IPS-18c (cell line): ENCODE results near the gene KRTAP4-7.
"Not testable (repeated sequence)": the region's sequence is repeated elsewhere in the genome, so short reads cannot be mapped to it uniquely, and the experiment has no call there.

ENCODE experiments used
- H3K4me3 ChIP-seq: 2 replicates; pipeline ENCODE4 v1.7.0; 2013; ENCODE audit warnings: low read depth, mild to moderate bottlenecking, low read length, moderate library complexity; ENCODE audit not compliant: insufficient read depth
- H3K9me3 ChIP-seq: one replicate; pipeline ENCODE4 v1.6.1; 2013; ENCODE audit warnings: mild to moderate bottlenecking, low read length, moderate library complexity; ENCODE audit not compliant: control insufficient read depth, insufficient read depth

The KRTAP4-7 gene

DNA sequence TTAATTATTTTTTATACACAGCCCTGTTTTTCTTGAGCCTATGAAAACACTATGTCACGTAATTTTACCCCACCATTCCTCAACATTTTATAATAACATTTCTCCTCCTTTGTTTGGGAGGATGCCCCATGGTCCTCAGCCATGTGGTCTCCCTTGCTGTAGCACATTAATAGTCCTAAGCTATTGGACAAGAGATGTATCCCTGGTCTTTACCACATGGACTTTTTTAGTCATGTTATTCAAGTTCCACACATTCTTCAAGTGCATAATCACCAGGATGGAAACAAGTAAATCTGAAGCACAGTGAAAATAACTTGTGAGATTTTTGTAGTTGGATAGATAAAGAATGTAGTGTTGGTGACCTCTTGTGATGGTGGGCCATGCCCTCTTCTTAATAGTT, 22.0 kb upstream of the KRTAP4-7 start:
- Histone ChIP-seq H3K4me3 (no peak overlapping the region), H3K9me3 (no peaks in the 10 kb centered on the region)

DNA sequence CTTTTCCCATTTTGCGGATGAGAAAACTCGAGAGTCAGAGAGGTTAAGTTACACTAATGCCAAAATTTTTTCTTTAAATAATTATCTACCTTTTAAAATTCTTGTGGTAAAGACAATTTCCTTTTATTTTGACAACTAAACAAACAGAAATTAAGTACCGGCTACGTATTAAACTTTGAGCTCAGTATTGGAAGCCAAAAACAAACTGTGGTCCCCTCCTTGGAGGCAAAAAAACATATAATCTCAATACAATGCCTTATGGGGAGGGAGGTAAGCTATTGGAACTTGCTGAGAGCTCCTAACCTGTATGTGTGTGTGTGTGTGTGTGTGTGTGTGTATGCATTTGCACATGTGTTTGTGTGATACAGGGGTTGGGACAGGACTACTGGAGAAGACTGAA, 20.5 kb upstream of the KRTAP4-7 start:
- Histone ChIP-seq H3K4me3 (no peak overlapping the region), H3K9me3 (no peaks in the 10 kb centered on the region)

DNA sequence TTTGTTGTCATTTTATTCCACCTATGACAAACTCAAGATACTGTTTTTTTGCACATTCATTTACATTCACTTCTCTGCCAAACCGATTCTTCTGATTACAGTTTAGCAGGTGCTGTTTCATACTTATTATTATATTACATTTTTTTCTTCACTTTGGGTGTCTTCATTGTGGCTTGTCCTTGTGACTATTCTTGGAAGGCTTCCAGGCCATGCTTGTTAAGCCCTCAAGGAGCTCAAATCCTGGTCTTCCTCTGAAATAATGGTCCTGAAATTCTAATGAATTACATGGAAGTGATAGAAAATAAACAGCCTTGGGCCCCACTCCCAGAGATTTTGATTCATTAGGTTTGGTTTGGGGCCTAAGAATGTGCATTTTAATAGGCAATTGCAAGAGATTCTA, 19.6 kb upstream of the KRTAP4-7 start:
- Histone ChIP-seq H3K9me3 (no peaks in the 10 kb centered on the region), H3K4me3 (no peak overlapping the region)

DNA sequence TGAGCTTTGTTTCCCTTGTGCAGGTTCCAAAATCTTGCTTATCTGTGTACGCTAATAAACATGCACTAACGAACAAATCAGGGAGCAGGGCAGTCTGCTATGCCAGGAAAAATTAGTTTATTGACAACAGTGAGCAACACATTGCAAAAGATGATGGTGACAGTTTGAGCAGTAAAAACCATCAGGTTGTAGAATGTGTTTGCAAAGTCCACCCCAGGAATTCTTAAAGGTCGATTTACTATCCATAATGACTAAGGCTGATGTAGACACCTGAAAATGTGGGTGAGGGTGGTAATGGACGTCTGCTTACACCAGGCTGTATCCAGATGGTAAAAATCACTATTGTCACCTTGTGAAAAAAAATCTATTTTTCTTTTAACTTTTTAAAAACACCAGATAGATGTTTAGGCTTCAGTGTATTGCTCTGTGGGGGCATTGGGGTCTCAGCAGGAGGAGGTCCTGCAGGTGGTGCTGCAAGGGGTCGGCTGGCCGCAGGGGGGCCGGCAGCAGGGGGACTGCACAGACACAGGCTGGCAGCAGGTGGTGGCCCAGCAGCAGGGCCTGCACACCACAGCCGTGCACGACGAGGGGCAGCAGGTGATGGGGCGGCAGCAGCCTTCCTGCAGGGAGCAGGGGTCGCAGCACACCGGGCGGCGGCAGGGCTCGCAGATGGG, 18.8 kb upstream of the KRTAP4-7 start:
- H3K4me3 ChIP-seq, H3K9me3 ChIP-seq: not testable (repeated sequence)

DNA sequence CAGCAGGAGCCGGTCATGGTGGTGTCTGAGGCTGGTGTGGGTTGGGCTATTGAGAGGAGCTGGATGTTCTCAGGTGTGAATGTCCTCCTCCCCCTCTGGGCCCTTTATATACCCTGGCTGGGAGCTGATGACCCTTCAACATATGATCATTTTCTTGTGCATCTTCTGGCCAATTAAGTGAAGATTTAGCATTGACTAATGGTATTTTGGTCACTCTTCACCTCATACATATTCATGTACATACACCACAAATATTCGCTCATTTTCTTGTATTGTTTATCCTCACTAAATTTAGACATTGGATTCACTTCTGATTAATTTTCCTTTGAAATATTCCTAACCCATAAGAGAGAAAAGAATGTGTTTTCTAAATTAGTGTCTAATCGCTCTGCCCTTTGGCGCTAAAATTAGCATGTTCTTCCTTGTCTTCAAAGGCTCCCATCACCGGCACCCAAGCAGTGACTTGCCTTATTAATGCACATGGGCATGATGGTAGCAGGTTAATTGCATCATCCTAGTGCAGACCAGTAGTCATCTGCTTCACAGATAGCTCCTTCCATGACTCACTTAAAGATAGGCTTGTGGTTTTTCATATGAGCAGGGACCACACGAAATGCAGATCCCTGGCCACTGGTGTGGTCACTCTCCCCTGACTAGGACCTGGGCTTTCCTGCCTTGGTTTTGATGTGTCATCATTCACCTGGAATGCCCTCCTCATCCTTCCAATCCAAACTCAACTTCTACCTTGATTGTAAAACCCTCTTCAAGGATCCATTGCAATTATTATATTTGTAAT, 17.9 kb upstream of the KRTAP4-7 start, which contains the start of gene KRTAP2-4:
KRTAP2-4 (minus strand) TSS at position 51 of the 796 bp plus-strand sequence; CDS start at position 17, 34 bp downstream.
- Histone ChIP-seq H3K9me3 (no peaks in the 10 kb centered on the region), H3K4me3 (no peak within 1 kb of the TSS)

DNA sequence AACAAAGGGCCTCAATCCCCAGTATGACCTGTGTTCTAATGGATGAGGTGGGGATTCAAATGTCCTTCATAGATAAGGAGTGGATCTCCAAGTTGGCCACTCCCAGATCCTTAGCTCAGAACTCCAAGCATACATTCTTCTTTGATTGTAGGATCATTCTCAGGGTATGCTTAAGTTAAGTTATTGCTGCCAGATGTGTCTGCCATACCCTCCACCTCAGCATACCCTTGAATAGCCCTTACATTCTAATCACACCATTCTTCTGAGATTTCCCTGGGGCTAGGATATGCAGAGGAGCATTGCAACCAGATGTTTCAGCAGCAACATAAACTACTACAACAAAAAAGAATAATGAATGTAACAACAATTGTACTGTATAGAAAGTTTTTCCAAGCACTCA, 16.7 kb upstream of the KRTAP4-7 start:
- H3K4me3 ChIP-seq, result no peak overlapping the region
- H3K9me3 ChIP-seq, result no peaks in the 10 kb centered on the region

DNA sequence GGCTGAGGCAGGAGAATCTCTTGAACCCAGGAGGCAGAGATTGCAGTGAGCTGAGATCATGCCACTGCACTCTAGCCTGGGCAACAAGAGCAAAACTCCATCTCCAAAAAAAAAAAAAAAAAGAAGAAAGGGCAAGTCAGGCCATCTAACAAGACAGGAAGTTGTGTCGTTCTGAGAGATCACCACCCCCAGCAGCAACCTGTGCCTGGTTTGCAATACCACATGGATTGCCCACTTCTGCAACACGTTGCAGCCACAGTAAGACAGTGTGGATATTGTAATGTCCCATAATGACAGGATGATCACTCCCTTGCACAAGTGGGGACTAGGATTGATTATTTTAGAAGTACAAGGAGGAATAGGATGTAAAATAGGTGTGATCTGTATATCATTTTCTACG, 14.9 kb upstream of the KRTAP4-7 start:
- no peak overlapping the region for H3K4me3 ChIP-seq
- H3K9me3 ChIP-seq, result no peaks in the 10 kb centered on the region

DNA sequence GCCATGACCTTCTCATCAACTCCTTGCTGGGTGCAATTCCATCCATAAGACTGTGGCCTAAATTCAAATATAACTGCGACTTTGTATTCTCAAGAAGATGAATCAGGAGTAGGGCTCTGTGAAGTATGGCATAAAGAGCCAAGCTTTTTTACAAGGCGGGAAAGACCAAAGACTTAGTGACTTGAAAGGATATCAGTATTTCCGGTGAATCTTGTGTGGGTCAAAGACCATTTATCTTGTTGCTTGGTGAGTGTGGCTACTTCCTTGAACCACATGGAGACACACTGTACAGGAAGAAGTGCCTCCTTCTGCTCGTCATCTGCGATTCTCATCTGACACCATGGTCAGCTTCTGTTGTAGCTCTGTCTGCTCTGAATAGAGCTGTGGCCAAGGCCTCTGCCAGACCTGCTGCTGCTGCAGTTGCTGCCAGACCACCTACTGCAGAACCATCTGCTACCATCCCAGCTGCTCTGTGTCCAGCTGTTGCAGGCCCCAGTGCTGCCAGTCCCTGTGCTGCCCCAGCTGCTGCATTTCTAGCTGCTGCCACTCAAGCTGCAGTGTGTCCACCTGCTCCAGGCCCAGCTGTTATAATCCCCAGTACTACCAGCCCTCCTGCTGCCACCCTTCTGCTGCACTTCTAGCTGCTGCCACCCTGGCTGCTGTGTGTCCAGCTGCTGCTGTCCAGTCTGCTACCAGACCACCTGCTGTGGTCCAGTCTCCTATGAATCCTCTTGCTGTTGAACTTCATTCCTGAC, 12.2 kb upstream of the KRTAP4-7 start:
- Histone ChIP-seq H3K4me3 (no peak overlapping the region), H3K9me3 (no peaks in the 10 kb centered on the region)

DNA sequence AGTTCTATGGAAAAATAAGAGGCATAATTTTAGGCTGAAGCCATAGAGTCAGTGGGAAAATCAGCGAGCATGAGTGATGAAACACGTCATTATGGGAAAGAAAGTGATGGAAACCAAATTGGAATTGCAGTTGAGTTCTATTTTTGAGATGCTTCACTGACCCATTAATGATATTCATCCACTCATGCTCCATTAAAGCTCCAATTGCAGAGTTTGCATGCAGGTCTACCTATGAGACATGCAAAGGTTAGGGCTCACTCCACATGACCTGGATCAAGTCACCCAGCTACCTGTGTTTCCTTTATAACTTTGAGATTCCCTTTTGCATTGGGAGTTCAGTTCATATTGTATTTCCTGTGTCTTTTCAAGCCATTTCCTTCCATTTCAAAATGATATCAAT, 10.3 kb upstream of the KRTAP4-7 start:
- Histone ChIP-seq H3K4me3 (no peak overlapping the region), H3K9me3 (no peaks in the 10 kb centered on the region)

DNA sequence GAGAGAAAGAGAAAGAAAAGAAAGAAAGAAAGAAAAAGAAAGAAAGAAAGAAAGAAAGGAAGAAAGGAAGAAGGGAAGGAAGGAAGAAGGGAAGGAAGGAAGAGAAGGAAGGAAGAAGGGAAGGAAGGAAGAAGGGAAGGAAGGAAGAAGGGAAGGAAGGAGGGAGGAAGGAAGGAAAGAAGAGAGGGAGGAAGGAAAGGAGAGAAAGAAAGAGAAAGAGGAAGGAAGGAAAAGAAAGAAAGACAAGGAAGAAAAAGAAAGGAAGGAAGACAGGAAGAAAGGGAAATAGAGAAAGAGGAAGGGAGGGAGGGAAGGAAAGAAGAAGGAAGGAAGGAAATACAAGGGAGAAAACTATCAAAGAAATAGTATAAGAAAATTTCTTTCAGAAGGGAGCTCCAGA, 7.2 kb upstream of the KRTAP4-7 start:
- no peak overlapping the region for H3K4me3 ChIP-seq
- H3K9me3 ChIP-seq, result no peaks in the 10 kb centered on the region

DNA sequence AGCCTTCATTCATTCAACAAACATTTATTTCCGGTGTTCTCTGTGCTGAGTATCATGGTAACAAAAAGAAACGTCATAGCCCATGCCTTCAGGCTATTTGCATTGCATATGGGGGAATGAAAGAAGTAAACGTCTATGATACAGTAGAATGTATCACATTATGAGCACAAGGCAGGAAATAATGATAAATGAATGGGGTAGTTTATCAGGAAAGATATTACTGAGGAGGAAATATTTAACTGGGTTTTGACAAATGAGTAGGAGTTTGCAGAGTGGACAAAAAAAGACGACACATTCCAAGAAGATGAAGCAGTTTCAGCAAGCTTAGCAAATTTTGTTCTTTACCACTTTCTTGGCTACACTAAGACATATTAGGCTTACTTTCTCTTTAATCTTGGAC, 1.3 kb upstream of the KRTAP4-7 start:
- no peak overlapping the region for H3K4me3 ChIP-seq
- no peaks in the 10 kb centered on the region for H3K9me3 ChIP-seq

DNA sequence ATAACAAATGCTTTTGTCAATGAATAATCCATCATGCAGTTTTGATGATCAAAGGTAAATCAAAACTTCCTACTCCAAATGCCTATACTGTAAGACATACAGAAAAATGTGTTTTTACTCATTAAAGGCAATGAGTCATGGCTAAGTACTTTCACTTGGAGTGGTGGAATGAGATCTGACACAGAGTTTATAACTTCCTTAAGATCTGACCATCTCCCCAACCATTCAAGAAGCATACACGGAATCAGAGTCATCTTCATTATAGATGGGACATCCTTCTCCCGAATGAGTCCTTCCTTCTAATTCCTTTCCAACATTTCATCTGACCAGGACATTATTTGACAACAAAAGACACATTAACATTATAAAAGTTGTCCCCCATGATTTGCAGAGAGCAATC, 523 bp upstream of the KRTAP4-7 start:
- not testable (repeated sequence) for H3K9me3 ChIP-seq, H3K4me3 ChIP-seq

DNA sequence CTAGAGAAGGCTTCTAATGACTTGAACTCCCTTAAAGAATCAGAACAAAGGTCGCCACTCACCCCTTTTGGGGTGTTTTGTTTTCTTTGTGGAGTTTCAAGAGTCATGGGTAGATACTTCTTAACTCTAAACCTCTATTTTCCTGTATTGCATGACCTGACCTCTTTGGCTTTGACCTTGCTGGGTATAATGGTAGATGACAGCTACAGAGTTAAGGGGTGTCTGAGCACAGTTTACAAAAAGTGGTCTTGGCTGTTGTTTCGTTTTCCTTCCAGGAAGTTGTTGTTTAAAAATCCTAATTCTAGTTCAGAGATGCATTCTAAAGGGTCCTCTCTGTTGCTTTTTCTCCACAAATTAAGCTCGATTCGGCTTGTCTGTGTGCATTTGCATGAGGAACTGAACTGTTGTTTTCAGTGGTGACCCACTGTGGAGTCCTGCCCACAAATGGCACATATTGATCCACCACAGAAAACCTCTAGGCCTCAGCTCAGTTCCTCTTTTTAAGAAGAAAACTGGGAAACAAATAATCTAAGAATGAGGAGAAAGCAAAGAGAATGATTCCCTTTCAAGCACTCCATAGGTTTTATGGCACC, 4.9 kb downstream of the KRTAP4-7 start:
- H3K4me3 ChIP-seq, H3K9me3 ChIP-seq: not testable (repeated sequence)

DNA sequence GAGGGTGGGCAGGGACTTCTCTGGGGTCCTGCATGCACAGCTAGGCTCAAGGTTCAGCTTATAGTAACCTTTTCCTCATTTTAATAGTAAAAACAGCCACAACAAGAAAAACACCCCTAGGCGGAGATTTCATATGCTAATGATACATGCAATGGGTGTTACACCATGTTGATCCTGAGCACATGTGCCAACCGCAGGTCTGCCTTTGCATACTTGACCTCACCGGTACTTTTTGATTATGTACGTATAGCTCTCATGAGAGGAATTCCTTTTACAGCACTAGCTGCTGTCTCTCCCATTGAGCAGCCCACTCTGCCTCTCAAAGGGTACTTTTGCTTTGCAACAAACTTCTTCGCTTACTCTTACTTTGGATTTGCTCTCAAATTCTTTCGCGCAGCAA, 12.1 kb downstream of the KRTAP4-7 start:
- H3K9me3 ChIP-seq, result no peaks in the 10 kb centered on the region
- no peak overlapping the region for H3K4me3 ChIP-seq

DNA sequence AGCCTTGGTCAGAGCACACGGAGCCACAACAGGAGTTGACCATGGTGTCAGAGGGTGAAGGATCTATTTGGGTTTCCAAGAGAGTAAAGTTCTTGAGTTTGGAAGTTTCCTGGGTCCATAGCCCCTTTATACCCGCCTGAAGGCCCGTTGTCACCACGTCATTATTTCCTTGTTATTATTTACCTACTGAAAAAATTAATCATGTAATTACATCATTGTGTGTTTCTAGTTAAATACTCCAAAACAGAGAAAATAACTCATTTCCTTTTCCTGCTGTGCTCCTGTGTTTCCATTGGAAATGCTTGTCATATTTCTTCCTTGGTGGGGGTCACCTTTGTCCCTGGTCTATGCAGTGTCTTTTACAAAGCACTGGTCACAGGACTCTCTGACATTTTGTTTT, 14.1 kb downstream of the KRTAP4-7 start, which contains the start of gene KRTAP4-8:
KRTAP4-8 (minus strand) TSS at position 101 of the 400 bp plus-strand sequence; CDS start at position 43, 58 bp downstream.
- Histone ChIP-seq H3K9me3 (no peaks in the 10 kb centered on the region), H3K4me3 (no peak within 1 kb of the TSS)

DNA sequence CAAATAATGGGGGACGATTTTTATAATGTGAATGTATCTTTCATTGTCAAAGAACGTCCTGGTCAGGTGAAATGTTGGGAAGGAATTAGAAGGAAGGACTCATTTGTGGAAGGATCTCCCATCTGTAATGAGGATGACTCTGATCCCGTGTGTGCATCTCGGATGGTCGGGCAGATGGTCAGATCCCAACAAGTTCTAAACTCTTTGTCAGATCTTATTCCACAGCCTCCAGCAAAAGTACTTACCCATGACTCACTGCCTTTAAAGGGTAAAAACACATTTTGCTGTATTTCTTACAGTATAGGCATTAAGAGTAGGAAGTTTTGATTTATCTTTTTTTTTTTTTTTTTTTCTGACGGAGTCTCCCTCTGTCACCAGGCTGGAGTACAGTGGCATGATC, 14.5 kb downstream of the KRTAP4-7 start:
- H3K9me3 ChIP-seq, result no peaks in the 10 kb centered on the region
- H3K4me3 ChIP-seq, result no peak overlapping the region

DNA sequence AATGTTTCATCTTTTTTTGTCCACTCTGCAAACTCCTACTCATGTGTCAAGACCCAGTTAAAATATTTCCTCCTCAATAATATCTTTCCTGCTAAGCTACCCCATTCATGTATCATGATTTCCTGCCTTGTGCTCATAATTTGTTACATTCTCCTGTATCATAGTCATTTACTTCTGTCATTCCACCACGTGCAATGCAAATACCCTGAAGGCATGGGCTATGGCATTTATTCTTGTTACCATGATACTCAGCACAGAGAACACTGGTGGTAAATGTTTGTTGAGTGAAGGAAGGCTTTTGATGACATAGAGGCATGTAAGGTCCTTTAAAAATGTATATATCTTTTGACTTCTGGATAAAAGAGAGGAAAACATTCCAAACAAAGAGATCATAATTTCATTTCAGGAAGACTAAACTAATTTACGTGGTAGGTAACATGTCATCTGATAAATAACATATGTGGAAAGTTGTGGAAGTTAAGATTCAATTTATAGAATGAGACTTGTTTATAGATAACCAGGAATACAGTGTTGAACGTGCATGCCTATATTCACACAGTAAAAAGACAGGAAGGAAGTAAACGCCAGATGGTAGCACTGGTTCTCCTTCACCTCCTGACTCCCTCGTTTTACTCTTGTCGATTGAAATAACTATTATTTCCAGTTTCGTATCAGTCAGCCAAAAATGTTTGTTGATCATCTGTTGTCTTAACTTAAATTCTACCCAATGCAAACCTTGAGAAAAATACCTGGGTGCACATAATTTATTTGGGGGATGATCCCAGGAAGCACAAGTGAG, 15.9 kb downstream of the KRTAP4-7 start:
- not testable (repeated sequence) for H3K9me3 ChIP-seq, H3K4me3 ChIP-seq
